ENCODE data around the gene GPR50. TPM values are rescaled to one million over a fixed set of nuclear protein-coding genes. Genes with fewer than 3 reads are reported as not detected.

The GPR50 gene
- total RNA-seq, 1 donor = not detected

GRCh38 chrX:151183233-151183753, 6.9 kb downstream of the GPR50 start:
- H3K4me2 ChIP-seq (ENCODE audit: insufficient read depth, low read length) = no peak overlapping the region
- H2AFZ ChIP-seq (ENCODE audit: low read length) = no peak overlapping the region
- DNase-seq (ENCODE audit: insufficient read length, low spot score, missing footprints) = no peak
- no peak overlapping the region for H3K27ac ChIP-seq (ENCODE audit: low read depth, low read length)
- H3K27me3 ChIP-seq (ENCODE audit: insufficient read depth, low read length) = peaks cover 3% of the 10 kb centered on the region
- H3K36me3 ChIP-seq (ENCODE audit: insufficient read depth, low read length) = no peaks in the 10 kb centered on the region
- TF ChIP-seq CTCF (IDR thresholded peaks at IDR 0.05; ENCODE audit: extremely low read depth, low read depth, low read length) = no peak
- H4K20me1 ChIP-seq (ENCODE audit: insufficient read depth, low read length) = no peaks in the 10 kb centered on the region
- no peaks in the 10 kb centered on the region for H3K4me1 ChIP-seq (ENCODE audit: insufficient read depth, low read length)
- H3K9me3 ChIP-seq (ENCODE audit: low read depth, low read length) = peaks cover 2% of the 10 kb centered on the region
- no peaks in the 10 kb centered on the region for H3K79me2 ChIP-seq (ENCODE audit: insufficient read depth, low read length)
- H3K4me3 ChIP-seq (ENCODE audit: insufficient read depth, low read length) = no peak overlapping the region

- peaks cover 2% of the 10 kb centered on the region for H3K9me3 ChIP-seq (ENCODE audit: low read depth, low read length)
- no peak overlapping the region for H2AFZ ChIP-seq (ENCODE audit: low read length)
- H3K4me1 ChIP-seq (ENCODE audit: insufficient read depth, low read length) = no peaks in the 10 kb centered on the region
- no peaks in the 10 kb centered on the region for H3K27me3 ChIP-seq (ENCODE audit: insufficient read depth, low read length)
- H3K4me3 ChIP-seq (ENCODE audit: insufficient read depth, low read length) = no peak overlapping the region
- no peak for DNase-seq (ENCODE audit: insufficient read length, low spot score, missing footprints)
- no peaks in the 10 kb centered on the region for H3K79me2 ChIP-seq (ENCODE audit: insufficient read depth, low read length)
- no peak overlapping the region for H3K27ac ChIP-seq (ENCODE audit: low read depth, low read length)
- no peak for TF ChIP-seq CTCF (IDR thresholded peaks at IDR 0.05; ENCODE audit: extremely low read depth, low read depth, low read length)
- no peaks in the 10 kb centered on the region for H3K36me3 ChIP-seq (ENCODE audit: insufficient read depth, low read length)
- no peak overlapping the region for H3K4me2 ChIP-seq (ENCODE audit: insufficient read depth, low read length)
- no peaks in the 10 kb centered on the region for H4K20me1 ChIP-seq (ENCODE audit: insufficient read depth, low read length)
Measured at GRCh38 chrX:151183912-151184565, 7.7 kb downstream of the GPR50 start.

GRCh38 chrX:151184705-151185104, 8.3 kb downstream of the GPR50 start:
- DNase-seq (ENCODE audit: insufficient read length, low spot score, missing footprints) = no peak
- no peaks in the 10 kb centered on the region for H3K36me3 ChIP-seq (ENCODE audit: insufficient read depth, low read length)
- no peak overlapping the region for H3K4me3 ChIP-seq (ENCODE audit: insufficient read depth, low read length)
- no peak overlapping the region for H2AFZ ChIP-seq (ENCODE audit: low read length)
- H3K4me2 ChIP-seq (ENCODE audit: insufficient read depth, low read length) = no peak overlapping the region
- H3K27ac ChIP-seq (ENCODE audit: low read depth, low read length) = no peak overlapping the region
- no peaks in the 10 kb centered on the region for H3K4me1 ChIP-seq (ENCODE audit: insufficient read depth, low read length)
- H3K9me3 ChIP-seq (ENCODE audit: low read depth, low read length) = peaks cover 2% of the 10 kb centered on the region
- H3K27me3 ChIP-seq (ENCODE audit: insufficient read depth, low read length) = no peaks in the 10 kb centered on the region
- H4K20me1 ChIP-seq (ENCODE audit: insufficient read depth, low read length) = no peaks in the 10 kb centered on the region
- no peaks in the 10 kb centered on the region for H3K79me2 ChIP-seq (ENCODE audit: insufficient read depth, low read length)
- no peak for TF ChIP-seq CTCF (IDR thresholded peaks at IDR 0.05; ENCODE audit: extremely low read depth, low read depth, low read length)

GRCh38 chrX:151206871-151207270, 30.5 kb downstream of the GPR50 start:
- Histone ChIP-seq H3K9me3 (ENCODE audit: low read depth, low read length) (no peaks in the 10 kb centered on the region), H3K4me1 (ENCODE audit: insufficient read depth, low read length) (no peaks in the 10 kb centered on the region), H3K4me3 (ENCODE audit: insufficient read depth, low read length) (no peak overlapping the region), H3K27me3 (ENCODE audit: insufficient read depth, low read length) (no peaks in the 10 kb centered on the region), H3K79me2 (ENCODE audit: insufficient read depth, low read length) (no peaks in the 10 kb centered on the region), H3K4me2 (ENCODE audit: insufficient read depth, low read length) (no peak overlapping the region), H2AFZ (ENCODE audit: low read length) (no peak overlapping the region), H4K20me1 (ENCODE audit: insufficient read depth, low read length) (no peaks in the 10 kb centered on the region), H3K27ac (ENCODE audit: low read depth, low read length) (no peak overlapping the region), H3K36me3 (ENCODE audit: insufficient read depth, low read length) (no peaks in the 10 kb centered on the region)
- no peak for DNase-seq (ENCODE audit: insufficient read length, low spot score, missing footprints)
- no peak for TF ChIP-seq CTCF (IDR thresholded peaks at IDR 0.05; ENCODE audit: extremely low read depth, low read depth, low read length)

Data from osteoblast (primary cell).